NOMO-1 treated with dmso at 0.1 percent for 144 hours (cell line): ENCODE measurements around the gene LVRN.

Experiments used
- DNase-seq: peaks from one replicate; lab custom pipeline; 2025; ENCODE audit not compliant: unreplicated experiment; lab: John Stamatoyannopoulos, UW

LVRN gene

DNA sequence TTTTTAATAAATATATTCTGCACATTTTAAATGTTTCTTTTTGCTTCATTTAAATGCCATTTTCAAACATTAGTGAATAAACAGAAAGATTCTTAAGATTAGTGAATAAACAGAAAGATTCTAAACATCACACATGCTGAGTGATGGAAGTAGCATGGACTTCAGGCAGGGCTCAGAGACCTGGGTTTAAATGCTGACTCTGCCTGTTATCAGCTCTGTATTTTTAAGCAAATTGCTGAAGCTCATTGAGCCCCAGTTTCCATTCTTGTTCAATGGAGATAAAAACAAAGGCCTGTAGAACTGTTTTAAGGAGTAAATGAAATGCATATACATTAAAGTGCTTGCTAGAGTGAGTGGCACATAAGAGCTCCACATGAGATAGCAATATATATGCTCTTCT is 8.1 kb upstream of the LVRN start:
- DNase-seq: no peak

DNA sequence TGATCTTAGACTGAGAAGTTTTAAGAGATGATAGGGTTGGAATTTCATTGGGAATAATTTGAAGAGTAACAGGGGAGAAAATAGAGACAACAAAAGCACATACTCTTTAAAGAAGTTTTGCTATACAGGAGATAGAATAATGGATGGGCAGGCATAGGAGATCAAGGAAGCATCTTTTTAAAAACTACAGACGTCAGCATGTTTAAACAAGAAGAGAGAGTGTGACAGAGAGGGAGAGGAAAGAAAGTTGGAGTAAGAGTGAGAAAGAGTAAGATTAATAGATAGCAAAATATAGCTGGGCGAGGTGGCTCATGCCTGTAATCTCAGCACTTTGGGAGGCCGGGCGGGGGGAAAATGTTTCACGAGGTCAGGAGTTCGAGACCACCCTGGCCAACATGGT is 5.3 kb upstream of the LVRN start:
- DNase-seq: no peak

DNA sequence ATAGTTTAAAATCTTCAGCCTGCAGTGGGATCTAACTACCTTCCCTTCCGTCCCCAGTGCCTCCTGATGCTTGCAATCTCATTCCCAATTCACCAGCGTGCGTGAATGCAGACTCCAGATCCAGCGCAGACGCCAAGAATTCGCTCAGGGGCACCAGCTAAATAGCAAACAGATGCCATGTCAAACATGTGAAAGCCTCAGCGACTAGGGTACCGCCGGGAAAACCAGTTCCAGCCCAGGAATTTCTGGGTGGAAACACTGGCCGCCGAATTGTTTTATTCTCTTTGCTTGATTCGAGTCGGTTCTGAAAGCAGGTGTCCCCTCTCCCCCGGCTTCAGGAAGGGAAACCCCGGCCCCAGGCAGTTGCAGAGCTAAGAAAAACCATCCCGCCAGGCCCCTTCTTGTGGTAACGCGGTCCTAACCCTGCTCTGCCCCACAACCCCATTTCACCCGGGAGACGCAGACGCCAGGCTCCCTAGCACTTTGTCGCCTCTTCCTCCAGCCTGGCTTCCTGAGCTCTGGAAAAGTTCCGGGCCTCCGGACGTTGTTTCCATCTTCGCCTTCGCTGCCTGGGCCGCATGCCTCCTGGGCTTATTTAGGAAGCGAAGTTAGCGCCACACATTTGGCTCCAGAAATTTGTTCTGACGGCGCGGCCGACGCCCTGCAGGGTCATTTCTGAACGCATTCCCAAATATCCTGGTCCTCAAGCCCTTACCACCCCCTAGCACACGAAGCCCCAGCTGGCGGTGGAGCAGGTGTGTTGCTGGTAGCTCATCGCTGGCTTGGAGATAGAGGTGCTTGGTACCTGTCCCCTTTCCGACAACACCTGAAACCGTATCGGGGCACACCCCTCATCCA is 665 bp upstream of the LVRN start:
- no peak for DNase-seq

DNA sequence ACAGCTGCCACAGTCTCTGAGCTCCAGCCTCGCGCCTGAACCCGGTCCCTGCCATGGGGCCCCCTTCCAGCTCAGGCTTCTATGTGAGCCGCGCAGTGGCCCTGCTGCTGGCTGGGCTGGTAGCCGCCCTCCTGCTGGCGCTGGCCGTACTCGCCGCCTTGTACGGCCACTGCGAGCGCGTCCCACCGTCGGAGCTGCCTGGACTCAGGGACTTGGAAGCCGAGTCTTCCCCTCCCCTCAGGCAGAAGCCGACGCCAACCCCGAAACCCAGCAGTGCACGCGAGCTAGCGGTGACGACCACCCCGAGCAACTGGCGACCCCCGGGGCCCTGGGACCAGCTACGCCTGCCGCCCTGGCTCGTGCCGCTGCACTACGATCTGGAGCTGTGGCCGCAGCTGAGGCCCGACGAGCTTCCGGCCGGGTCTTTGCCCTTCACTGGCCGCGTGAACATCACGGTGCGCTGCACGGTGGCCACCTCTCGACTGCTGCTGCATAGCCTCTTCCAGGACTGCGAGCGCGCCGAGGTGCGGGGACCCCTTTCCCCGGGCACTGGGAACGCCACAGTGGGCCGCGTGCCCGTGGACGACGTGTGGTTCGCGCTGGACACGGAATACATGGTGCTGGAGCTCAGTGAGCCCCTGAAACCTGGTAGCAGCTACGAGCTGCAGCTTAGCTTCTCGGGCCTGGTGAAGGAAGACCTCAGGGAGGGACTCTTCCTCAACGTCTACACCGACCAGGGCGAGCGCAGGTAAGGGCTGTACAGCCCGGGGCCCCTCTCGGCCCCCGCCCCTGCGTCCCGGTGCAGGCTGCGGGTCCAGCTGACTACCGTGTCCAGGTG is 509 bp downstream of the LVRN start:
- DNase-seq: no peak

DNA sequence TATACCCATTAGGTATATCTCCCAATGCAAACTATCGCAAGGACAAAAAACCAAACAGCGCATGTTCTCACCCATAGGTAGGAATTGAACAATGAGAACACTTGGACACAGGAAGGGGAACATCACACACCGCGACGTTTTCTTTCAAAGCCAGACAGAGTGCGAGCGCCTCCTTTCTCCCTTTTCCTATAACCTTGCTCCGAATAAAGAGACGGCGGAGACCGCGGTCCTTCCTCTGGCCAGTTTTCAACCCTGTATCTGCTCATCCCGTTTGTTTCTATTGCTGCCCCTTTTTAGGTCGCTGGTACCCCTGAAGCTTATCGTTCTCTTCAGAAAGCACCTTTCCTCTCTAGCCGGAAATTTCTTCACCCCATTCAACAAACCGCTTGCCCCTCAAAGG is 1.3 kb downstream of the LVRN start:
- no peak for DNase-seq

DNA sequence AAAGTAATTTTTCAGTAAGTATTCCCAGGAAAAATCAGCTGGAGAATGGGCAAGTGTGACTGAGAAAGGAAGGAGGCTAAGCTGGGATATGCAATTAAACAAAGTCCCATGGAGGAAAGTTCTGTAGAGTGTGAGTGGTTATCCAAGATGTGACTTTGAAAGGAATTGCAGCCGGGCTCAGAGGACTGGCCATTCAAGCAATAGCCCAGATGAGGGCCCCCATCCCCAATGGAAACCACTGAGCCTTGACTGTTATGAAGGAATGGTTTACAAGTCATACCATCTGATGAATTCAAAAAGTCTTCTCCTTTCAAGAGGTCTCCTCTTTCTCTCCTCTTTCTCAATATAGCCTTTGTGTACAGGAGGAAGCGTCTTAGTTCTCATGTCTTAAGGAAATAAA is 6.5 kb downstream of the LVRN start:
- no peak for DNase-seq

DNA sequence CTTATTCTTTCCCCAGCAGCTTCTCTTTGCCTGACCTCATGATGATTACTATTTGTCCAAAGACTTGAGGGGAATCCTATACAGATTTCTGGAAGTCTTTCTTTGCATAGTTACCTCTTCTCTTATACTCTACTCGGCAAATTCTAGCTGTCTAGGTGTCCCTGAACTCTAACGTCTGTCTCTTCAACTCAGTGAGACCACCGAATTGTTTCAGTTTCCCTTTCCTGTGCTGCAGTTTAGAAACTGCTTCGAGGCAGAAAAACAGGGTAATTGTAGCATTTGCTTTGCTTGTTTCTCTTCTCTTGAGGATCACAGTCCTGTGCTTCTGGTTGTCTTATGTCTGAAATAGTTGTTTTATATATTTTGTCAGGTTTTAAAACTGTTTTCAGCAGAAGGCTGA is 14.8 kb downstream of the LVRN start:
- DNase-seq: no peak

DNA sequence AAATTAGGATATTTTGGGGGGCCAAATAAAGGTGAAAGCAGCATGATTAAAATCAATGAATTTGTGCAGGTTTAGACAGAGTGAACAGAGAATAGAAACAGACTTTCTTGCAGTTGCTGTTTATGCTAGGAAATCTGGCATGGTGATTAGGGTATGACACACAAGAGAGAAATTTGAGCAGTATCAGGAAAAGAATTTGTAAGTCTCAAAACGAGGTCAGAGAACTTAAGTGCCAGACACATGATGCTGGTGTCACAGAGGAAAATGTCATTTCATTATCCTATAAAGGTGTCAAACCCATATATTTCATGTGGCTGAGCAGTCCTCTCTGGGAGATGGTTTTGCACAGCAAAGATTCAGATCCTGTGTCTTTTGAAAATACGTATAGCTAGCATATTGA is 15.7 kb downstream of the LVRN start:
- no peak for DNase-seq

DNA sequence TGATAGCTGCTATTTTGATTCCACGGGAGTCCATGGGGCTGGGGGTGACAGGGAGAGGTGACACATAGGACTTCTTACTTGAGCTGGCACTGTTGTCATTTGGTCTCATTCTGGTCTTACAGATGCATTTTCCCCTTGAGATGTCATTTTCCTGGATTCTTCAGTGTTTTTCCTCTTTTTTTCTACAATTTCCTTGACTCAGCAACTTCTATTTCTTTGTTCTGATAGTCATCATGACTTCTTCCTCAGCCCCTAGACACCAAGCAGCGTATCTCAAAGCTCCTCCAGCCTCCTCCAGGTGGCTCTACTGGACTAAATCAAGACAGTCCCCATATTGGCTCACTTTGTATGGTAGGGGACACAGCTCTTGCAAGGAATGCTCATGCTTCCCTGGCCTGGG is 16.5 kb downstream of the LVRN start:
- DNase-seq: no peak

DNA sequence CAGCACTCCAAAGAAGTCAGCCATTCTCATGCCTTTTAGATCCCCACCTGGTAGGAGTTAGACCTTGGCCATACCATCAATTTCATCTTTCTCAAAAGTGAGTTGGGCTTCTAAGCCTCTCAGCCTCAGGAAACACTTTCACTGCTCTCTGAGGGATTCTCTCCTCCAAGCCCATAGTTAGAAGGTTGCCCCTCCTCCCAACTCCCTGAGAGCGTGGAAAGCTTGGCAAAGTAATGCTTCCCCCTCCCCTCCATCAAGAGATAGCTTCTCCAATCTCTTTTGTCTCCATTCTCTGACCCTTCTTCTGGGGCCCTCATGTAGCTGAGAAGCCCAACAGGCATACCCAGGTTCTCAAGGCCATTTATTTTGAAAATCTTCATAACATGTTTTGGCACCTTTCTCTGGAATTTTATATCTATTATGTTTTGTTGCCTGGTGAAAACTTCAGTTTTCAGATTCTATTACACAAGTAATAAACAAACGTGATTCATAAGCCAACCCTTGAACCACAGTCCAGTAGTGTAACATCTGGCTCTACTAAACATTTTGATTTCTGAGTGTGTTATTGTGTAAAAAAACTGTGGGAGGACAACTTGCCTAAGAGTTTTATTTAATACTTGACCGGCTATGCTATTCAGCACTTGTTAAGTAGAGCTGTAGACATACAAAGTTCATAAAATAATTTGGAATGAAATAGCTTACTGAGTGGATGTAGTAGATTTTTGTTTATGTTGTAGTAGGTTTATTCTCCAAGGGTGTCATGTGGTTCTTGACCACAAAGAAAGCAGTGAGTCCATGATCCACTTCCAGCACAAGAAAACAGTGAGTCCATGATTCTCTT is 17.1 kb downstream of the LVRN start:
- DNase-seq: no peak

DNA sequence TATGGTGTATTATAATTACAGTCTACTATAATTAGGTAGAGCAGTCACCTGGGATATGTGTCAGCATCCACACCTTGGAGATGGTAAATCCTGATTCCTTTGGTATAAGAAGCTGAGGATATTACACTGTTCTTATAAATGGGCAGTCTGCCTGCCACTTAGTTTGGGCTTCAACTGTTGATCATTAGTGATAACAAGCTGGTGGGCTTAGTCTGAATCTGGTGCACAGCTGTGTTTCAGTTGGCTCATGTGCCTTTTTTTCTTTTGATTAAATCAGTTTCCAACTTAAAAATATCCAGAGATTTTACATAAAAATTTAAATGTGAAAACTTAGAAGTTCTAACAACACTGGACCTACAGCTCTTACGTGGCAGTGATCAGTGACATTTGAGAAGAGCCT is 21.2 kb downstream of the LVRN start:
- DNase-seq: no peak

DNA sequence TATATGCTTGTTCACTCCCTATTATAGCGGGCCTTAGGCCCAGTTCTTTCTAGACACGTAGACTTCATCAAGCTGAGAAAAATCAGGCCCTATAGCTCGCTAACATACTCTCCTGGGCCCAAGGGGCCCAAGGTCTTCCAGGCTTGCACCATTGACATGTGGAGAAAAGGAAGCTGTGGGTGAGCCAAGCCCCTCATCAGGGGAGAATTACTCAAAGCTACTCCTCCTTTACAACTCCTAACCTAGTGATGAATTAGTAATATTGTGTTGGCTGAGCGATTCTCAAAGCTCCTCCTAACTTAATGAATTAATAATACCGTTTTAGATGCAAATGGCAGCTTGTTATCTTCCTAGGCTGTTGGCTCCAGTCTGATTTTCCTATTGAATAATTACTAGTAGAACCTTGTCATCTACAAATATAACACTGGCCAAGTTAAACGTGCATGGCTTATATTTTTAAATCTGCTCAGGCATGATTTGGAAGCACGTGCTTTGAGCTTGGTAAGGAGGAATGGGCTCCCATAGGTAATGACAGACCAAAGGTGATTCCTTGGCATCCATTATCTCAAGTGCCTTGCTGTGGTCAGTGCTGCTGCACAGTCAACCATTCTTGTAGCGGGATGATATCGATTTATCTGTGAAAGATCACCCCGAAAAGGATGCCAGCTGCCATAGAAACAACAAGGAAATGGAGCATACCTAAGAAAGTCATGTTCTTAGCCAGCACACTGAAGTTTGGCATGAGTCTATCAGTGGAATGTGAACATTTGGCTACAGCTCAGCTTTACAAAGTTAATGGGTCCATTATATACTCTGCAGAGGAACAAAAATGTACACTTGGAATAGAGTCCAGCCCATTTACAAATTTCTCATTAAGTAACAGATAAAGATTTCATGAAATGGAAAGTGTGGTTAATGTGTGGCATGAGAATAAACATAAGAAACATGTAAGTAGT is 23.8 kb downstream of the LVRN start:
- DNase-seq: no peak

DNA sequence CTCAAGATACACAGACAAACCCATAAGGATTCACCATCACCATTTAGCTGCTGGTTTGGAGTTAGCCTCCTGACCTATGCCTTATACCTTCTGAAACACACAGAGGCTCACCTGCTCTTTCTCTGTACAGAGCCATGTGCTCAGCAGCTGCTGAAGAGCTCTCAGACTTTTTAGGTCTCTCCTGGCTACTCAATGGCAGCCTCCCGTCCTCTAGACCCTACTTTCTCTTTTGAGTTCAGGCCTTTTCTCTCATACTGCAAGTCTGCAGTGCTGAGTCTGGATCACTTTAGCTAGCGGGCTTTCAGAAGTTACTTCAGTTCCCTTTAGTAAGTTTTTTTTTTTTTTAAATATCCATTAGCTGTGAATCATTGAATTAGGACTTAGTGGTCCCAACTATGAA is 25.7 kb downstream of the LVRN start:
- DNase-seq: no peak

DNA sequence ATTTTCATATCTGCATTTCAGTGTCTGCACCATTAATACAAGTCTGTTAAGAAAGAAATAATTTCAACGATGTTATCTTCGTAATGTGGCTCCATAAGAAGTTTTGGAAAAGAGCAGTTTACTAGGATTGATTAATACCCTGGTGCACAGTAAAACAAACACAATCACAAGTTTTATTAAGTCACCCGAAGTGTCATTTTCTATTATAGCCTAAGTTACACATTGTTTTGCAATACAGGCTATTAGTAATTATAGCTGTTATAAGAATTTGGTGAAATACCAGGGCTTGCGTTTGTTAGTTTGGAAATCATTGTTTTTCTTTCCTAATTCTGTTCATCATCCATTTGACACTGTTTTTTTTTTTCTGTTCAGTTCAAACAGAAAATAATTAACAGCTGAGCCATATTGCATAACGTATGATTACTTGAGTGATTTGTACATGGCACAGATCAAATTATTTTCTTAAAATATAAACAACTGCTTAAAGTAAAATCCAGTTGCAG is 30.6 kb downstream of the LVRN start:
- DNase-seq: no peak

DNA sequence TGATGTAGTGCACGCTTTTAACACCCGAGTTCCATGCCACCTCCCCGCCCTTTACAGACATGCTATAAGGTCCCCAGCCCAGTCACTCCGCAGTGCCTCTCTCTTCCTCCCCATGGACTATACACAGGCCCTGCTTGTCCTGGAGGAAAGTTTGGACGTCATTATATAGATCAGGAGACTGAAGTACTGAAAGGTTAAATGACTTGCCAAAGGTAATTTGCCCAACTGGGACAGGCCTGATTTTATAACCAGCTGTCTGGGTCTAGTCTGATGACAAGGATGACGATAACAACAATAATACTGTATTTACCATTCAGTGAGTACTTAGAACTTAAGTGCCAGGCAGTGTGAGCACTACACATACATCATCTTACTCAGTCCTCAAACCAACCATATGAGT is 33.1 kb downstream of the LVRN start:
- no peak for DNase-seq

DNA sequence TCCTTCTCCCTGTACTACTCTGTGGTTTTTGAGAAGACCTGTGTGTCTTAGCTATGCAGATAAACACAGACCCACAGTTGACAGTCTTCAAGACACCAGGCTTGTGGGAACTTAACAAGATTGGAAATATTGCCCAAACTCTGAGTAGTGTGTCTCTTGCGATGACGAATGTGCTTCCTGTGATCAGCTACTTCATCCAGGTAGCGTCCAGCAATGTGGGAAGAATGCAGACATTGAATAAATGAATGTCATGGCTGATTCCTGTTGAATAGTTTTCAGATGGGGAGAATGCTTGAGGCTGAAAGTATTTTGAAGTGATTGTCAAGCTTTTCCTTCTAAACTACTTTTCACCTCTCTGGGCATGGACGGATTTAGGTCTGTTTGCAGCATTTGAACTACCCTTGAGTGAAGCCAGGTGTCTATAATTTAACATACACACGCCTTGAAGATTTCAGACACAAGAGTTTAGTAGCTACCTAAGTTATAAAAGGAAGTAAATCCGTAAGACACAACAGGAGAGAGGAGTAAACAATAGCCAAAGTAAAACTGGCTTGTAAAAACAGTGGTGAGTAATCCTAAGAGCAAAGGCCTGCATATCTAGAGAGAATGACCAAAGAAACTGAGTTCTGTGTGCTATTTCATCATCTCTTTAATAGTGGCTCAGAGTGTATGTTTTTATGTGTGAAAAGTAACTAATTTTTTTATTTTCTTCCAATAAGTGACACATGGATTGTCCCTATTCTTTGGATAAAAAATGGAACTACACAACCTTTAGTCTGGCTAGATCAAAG is 40.0 kb downstream of the LVRN start:
- no peak for DNase-seq

DNA sequence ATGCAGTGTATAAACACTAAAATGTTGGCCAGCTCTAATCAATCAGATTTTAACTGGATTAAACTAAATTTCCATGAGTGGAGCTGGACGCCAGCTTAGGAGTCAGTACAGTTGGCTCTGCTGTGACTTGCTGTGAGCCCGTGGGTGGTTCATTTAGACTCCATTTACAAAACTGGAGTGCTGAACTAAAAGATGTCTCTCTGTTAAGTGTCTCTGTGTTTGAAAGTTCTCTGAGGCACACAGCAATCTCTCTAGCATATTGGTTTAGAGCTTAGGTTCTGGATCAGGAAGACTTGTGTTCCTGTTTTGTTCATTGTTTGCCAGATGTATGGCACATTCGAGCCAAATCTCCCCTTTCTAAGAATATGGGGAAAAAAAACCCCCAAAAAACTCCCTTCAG is 42.0 kb downstream of the LVRN start:
- DNase-seq: no peak

DNA sequence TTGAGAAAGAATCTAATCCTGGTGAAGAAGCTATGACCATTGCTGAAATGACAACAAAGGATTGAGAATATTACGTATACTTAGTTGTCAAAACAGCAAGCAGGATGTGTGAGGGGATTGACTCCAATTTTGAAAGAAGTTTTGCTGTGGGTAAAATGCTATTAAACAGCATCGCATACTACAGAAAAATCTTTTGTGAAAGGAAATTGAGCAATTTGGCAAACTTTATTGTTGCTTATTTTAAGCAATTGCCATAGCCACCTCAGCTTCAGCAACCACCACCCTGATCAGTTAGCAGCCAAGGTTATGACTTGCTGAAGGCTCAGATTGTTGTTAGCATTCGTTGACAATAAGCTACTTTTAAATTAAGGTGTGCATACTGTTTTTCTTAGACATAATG is 47.5 kb downstream of the LVRN start:
- no peak for DNase-seq

DNA sequence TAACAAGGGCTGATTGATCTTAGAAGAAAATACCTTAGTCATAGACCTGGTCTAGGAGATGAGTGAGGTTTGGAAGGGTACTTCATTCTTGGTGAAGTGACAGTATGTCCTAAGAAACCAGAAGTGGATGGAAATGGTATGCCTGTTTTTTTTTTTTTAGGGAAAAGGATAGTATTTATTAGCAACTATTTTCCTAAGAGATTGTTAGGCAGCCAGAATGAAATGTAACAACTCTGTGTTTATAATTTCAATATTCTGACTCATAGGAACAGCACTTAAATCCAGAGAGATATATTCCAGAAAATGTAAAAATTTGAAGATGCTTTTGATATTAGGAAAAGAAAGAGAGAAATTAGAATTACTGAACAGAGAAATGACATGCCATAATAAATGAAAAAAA is 48.8 kb downstream of the LVRN start:
- DNase-seq: no peak
